HEK293T (cell line): ENCODE data around the gene SRF.

Experiments used
- ARNT ChIP-seq: fragments of 450-650 bp; IDR thresholded peaks from 2 replicates; pipeline ENCODE4 v1.6.1; 2017; ENCODE audit warnings: mild to moderate bottlenecking
- BHLHE40 ChIP-seq: fragments of 450-650 bp; IDR thresholded peaks from 2 replicates; pipeline ENCODE4 v1.6.1; 2016; ENCODE audit warnings: mild to moderate bottlenecking, moderate library complexity, borderline replicate concordance
- CTBP1 ChIP-seq: fragments of 450-650 bp; IDR thresholded peaks from 2 replicates; pipeline ENCODE4 v1.6.1; 2016; ENCODE audit warnings: borderline replicate concordance
- FOXA1 ChIP-seq: fragments of 450-650 bp; IDR thresholded peaks from 2 replicates; pipeline ENCODE4 v1.6.1; 2016; ENCODE audit warnings: mild to moderate bottlenecking
- FOXK2 ChIP-seq: fragments of 450-650 bp; IDR thresholded peaks from 2 replicates; pipeline ENCODE4 v1.6.1; 2016; ENCODE audit warnings: mild to moderate bottlenecking
- FOXM1 ChIP-seq: fragments of 450-650 bp; IDR thresholded peaks from 2 replicates; pipeline ENCODE4 v1.6.1; 2017; ENCODE audit warnings: mild to moderate bottlenecking, borderline replicate concordance
- HDGF ChIP-seq: fragments of 450-650 bp; IDR thresholded peaks from 2 replicates; pipeline ENCODE4 v1.6.1; 2017; ENCODE audit warnings: antibody characterized with exemption, borderline replicate concordance
- L3MBTL2 ChIP-seq: fragments of 450-650 bp; conservative IDR thresholded peaks from 2 replicates; pipeline ENCODE4 v1.6.1; 2016; ENCODE audit warnings: mild to moderate bottlenecking
- LEF1 ChIP-seq: fragments of 450-650 bp; IDR thresholded peaks from 2 replicates; pipeline ENCODE4 v1.6.1; 2017; ENCODE audit warnings: mild to moderate bottlenecking, borderline replicate concordance
- NFRKB ChIP-seq: fragments of 450-650 bp; IDR thresholded peaks from 2 replicates; pipeline ENCODE4 v1.6.1; 2016; ENCODE audit warnings: mild to moderate bottlenecking, moderate library complexity
- SP1 ChIP-seq: fragments of 450-650 bp; IDR thresholded peaks from 2 replicates; pipeline ENCODE4 v1.6.1; 2017
- SUZ12 ChIP-seq: fragments of 450-650 bp; IDR thresholded peaks from 2 replicates; pipeline ENCODE4 v1.6.1; 2016; ENCODE audit warnings: mild to moderate bottlenecking
- TARDBP ChIP-seq: fragments of 450-650 bp; IDR thresholded peaks from 2 replicates; pipeline ENCODE4 v1.6.1; 2016
- ZNF384 ChIP-seq: fragments of 450-650 bp; IDR thresholded peaks from 2 replicates; pipeline ENCODE4 v1.6.1; 2016

- TF ChIP-seq SUZ12: no peak
- no peak for TF ChIP-seq FOXA1
- TF ChIP-seq ARNT: no peak
- TF ChIP-seq TARDBP: no peak
- TF ChIP-seq HDGF: no peak
- no peak for TF ChIP-seq L3MBTL2
- no peak for TF ChIP-seq BHLHE40
- no peak for TF ChIP-seq LEF1
- TF ChIP-seq SP1: no peak
- no peak for TF ChIP-seq FOXK2
- no peak for TF ChIP-seq FOXM1
- no peak for TF ChIP-seq ZNF384
- no peak for TF ChIP-seq CTBP1
- TF ChIP-seq NFRKB: no peak
These were observed 48.0 kb downstream of the SRF start for GRCh38 chr6:43219119-43219518.
